D721Med (cell line): ENCODE results near the gene DEDD2.

Source experiments
- DNase-seq: peaks from one replicate; pipeline ENCODE4 v3.0.0; 2011; ENCODE audit warnings: low spot score; ENCODE audit not compliant: insufficient read length
- FAIRE-seq: peaks from 2 replicates; lab custom pipeline; 2011; peaks lifted over from hg19 to GRCh38; lab: Jason Lieb, UNC
- TF ChIP-seq, protein P1 (sequence below): IDR thresholded peaks from 2 replicates; pipeline ENCODE4 v1.5.1; 2012; ENCODE audit warnings: mild to moderate bottlenecking, control low read depth; ENCODE audit not compliant: insufficient read depth; ENCODE audit errors: missing control alignments

The DEDD2 gene

DNA sequence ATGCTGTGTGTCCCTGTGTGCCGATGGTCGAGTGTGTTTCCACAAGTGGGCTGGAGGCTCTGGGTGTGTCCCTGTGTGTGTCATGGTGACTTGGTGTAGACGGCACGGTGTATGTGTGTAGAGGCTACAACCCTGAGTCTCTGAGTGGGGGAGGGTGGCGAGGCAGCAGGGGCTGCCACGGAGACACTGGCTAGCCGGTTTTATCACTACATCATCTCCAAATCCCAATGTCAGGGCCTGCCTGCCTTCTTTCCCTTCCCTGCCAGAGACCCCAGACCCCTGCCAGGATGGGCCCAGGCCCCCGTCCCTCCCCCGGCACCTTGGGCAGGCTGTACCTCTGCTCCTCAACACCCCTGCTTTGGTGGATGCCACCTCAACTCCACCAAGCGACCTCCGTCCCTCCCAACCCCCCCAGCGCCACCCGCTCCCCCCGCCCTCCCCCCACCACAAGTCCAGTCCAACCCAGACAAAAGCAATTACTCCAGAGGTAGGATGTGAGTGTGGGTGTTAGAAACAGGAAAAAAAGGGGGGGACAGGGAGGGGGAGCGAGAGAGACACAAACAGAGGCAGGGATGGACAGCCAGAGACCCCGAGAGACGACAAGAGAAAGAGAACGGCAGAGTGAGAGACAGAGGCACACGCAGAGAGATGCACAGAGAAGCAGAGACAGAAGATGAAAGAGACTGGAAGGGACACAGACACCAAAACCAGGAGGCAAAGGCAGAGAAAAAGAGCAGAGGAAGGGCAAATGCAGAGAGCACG, 63.6 kb downstream of the DEDD2 start:
- no peak for FAIRE-seq
- DNase-seq = no peak
- TF ChIP-seq, protein P1, sequence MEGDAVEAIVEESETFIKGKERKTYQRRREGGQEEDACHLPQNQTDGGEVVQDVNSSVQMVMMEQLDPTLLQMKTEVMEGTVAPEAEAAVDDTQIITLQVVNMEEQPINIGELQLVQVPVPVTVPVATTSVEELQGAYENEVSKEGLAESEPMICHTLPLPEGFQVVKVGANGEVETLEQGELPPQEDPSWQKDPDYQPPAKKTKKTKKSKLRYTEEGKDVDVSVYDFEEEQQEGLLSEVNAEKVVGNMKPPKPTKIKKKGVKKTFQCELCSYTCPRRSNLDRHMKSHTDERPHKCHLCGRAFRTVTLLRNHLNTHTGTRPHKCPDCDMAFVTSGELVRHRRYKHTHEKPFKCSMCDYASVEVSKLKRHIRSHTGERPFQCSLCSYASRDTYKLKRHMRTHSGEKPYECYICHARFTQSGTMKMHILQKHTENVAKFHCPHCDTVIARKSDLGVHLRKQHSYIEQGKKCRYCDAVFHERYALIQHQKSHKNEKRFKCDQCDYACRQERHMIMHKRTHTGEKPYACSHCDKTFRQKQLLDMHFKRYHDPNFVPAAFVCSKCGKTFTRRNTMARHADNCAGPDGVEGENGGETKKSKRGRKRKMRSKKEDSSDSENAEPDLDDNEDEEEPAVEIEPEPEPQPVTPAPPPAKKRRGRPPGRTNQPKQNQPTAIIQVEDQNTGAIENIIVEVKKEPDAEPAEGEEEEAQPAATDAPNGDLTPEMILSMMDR = no peak

DNA sequence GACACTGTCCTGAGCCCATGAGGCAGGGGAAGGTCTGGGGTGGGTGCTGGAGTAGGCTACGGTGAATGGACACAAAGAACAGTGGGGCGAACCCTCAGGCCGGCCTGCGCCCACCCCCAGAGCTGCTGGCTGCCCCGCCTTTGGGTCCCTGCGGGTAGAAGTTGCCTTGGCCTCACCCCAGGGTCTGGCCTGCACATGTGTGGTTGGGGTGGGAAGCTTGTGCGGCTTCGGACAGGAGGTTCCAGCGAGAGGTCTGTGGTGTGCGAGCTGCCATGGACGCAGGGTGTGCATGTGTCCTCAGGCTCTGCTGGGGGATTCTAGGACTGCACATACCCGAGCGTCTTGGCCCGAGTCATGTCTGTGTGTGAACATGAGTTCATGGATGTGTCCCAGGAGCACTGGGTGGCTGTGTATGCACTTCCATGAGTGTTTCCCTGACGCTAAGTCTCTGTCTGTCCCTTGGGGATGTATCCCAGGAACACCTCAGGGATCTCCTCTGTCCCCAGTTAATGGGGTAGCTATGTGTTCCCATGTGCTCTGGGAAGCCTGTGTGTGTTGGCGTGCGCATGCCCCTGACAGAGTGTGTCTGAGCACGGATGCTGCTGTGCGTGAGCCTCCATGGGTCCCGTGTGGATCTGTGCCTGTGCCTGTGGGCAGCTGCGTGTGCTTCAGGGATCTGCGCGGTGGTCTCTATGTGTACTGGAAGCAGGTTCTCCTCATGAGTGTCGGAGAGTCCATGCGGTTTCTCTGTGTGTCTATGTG, 64.4 kb downstream of the DEDD2 start:
- DNase-seq (no peak), FAIRE-seq (no peak)
- TF ChIP-seq, protein P1 = no peak

DNA sequence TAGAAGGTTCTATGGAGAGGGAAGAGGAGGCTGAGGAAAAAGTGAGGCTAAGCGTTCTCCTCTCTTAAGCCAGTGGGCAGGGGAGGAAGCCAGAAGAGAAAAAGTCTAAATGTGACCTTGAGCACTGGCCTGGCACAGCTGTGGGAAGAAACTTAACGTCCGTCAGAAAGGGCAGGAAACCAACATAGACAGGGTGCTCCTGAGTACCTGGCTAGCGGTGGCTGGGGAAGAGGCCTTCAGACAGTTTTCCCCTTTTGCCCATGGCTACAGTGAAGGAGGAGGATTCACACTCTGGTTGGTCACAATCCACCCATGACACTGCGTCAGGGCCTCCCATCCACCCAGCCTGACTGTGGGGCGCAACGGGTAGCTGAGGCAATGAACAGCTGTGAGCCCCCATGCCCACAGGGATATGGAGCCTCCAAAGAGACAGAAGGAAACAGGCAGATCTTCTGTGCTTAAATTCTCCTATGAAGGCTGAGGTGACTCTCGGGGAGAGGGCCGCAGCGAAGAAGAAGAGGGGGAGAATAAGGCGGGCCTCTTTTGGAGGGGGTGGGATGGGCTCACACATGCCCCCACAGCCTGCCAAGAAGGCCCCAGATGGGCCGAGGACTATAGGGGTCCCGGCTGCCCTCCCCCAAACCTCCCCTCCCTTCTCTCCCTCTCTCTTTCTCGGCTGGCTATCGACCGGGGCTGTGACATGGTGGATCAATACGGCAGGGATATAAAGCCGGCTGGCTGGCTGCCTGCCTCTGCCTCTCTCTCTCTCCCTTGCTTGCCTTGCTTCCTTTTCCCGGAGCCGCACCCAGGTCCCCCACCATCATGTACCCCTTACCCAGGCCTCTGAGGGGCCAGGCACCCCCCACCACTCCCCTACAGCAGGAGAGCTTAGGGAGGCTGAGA, 65.4 kb downstream of the DEDD2 start:
- TF ChIP-seq, protein P1 = no peak
- DNase-seq (no peak), FAIRE-seq (no peak)

DNA sequence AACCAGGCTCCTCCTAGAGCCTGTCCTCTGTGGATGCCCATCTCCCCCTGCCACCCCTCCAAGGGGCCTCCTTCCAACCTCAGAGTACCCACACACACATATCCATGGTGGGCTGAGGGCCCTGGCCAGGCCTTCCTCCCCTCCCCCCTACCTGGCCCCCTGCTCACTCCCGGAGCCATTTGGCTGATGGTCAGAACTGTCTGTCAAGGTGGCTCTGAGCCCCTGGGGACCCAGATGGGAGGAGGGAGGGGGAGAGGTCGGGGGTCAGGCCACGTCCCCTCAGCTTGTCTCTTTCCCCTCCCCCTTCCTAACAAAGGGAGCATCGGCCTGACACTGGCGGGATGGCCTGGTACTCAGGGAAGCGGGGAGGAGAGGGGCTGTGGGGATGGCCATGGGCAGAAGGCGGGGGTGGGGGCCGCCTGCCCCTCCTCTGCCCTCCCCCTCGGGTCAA, 66.5 kb downstream of the DEDD2 start:
- TF ChIP-seq, protein P1 = no peak
- FAIRE-seq (no peak), DNase-seq (no peak)

DNA sequence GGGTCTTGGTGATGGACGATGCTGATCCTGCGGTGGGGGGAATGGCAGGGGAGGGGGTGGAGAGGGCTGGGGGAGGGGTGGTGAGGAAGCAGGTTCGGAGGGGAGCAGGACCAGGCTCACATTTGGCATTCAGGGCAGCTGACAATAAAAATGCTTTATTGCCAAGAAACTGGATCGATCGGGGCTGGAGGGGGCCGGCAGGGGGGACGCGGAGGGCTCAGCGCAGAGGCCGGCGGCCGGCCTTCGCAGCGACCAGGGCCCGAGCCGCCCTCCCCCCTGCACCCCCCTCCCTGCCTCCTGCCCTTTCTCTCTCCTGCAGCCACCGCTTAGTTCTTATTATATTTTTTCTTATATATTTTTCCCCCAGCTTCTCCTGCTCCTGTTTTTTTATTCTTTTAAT, 67.1 kb downstream of the DEDD2 start:
- no peak for FAIRE-seq
- TF ChIP-seq, protein P1 = no peak
- no peak for DNase-seq

DNA sequence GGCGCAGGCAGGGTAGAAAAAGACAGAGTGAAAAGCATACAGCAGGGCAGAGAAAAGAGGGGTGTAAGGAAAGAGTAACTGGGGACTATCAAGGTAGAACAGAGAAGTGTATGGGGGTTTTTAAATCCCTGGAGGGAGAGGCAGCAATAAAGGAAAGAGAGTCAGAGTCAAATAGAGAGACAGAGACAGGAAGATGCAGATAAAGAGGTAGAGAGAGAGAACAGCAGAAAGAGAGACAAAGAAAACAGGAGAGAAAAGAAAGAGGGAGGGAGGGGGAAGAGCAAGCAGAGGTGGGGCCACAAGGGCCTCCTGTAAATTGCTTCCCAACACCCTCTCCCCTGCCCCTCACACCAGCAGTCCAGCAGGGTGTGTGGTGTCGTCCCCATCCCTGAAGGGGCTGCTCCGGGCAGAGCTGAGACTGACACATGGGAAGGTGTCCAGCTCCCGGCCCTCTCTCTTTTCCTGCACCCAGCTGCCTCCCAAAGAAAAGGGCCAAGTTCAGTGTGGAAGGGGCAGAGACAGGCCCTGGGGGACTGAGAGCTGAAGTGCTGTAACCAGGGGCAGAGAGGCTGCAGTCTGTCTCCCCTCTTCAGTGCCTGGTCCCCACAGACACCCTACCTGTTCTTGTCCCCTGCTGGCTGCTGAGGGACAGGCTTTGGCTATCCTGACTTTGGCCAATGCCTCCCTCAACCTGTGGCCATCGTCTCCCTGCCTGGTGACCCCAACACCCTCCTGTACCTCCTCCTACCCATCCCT, 67.9 kb downstream of the DEDD2 start:
- TF ChIP-seq, protein P1 = no peak
- DNase-seq = no peak
- no peak for FAIRE-seq
